HEK293T (cell line): ENCODE measurements around the gene FBXW5.

Experiments used
- CTCF ChIA-PET: fragments of 350-600 bp; formaldehyde crosslinking; extraction: SDS; loops from one replicate; lab custom pipeline; 2021; ENCODE audit warnings: antibody characterized with exemption, inconsistent platforms; lab: Yijun Ruan, JAX
- POLR2A ChIA-PET: fragments of 350-600 bp; formaldehyde crosslinking; extraction: SDS; loops from one replicate; lab custom pipeline; 2020; ENCODE audit warnings: antibody characterized with exemption, inconsistent platforms; lab: Yijun Ruan, JAX
- DNase-seq: peaks from one replicate; pipeline ENCODE4 v3.0.0; 2012; ENCODE audit warnings: mixed read lengths; ENCODE audit errors: extremely low spot score
- ARNT ChIP-seq: fragments of 450-650 bp; IDR thresholded peaks from 2 replicates; pipeline ENCODE4 v1.6.1; 2017; ENCODE audit warnings: mild to moderate bottlenecking
- BHLHE40 ChIP-seq: fragments of 450-650 bp; IDR thresholded peaks from 2 replicates; pipeline ENCODE4 v1.6.1; 2016; ENCODE audit warnings: mild to moderate bottlenecking, moderate library complexity, borderline replicate concordance
- CTBP1 ChIP-seq: fragments of 450-650 bp; IDR thresholded peaks from 2 replicates; pipeline ENCODE4 v1.6.1; 2016; ENCODE audit warnings: borderline replicate concordance
- ELF4 ChIP-seq: fragments of 450-650 bp; IDR thresholded peaks from 2 replicates; pipeline ENCODE4 v1.6.1; 2017; ENCODE audit warnings: antibody characterized with exemption
- FOXA1 ChIP-seq: fragments of 450-650 bp; IDR thresholded peaks from 2 replicates; pipeline ENCODE4 v1.6.1; 2016; ENCODE audit warnings: mild to moderate bottlenecking
- FOXK2 ChIP-seq: fragments of 450-650 bp; IDR thresholded peaks from 2 replicates; pipeline ENCODE4 v1.6.1; 2016; ENCODE audit warnings: mild to moderate bottlenecking
- FOXM1 ChIP-seq: fragments of 450-650 bp; IDR thresholded peaks from 2 replicates; pipeline ENCODE4 v1.6.1; 2017; ENCODE audit warnings: mild to moderate bottlenecking, borderline replicate concordance
- HDGF ChIP-seq: fragments of 450-650 bp; IDR thresholded peaks from 2 replicates; pipeline ENCODE4 v1.6.1; 2017; ENCODE audit warnings: antibody characterized with exemption, borderline replicate concordance
- L3MBTL2 ChIP-seq: fragments of 450-650 bp; conservative IDR thresholded peaks from 2 replicates; pipeline ENCODE4 v1.6.1; 2016; ENCODE audit warnings: mild to moderate bottlenecking
- LEF1 ChIP-seq: fragments of 450-650 bp; IDR thresholded peaks from 2 replicates; pipeline ENCODE4 v1.6.1; 2017; ENCODE audit warnings: mild to moderate bottlenecking, borderline replicate concordance
- NFRKB ChIP-seq: fragments of 450-650 bp; IDR thresholded peaks from 2 replicates; pipeline ENCODE4 v1.6.1; 2016; ENCODE audit warnings: mild to moderate bottlenecking, moderate library complexity
- PKNOX1 ChIP-seq: fragments of 450-650 bp; IDR thresholded peaks from 2 replicates; pipeline ENCODE4 v1.6.1; 2016
- SP1 ChIP-seq: fragments of 450-650 bp; IDR thresholded peaks from 2 replicates; pipeline ENCODE4 v1.6.1; 2017
- SUZ12 ChIP-seq: fragments of 450-650 bp; IDR thresholded peaks from 2 replicates; pipeline ENCODE4 v1.6.1; 2016; ENCODE audit warnings: mild to moderate bottlenecking
- TARDBP ChIP-seq: fragments of 450-650 bp; IDR thresholded peaks from 2 replicates; pipeline ENCODE4 v1.6.1; 2016
- ZNF384 ChIP-seq: fragments of 450-650 bp; IDR thresholded peaks from 2 replicates; pipeline ENCODE4 v1.6.1; 2016

FBXW5 gene

GRCh38 chr9:136920069-136920468 lies 24.5 kb downstream of the FBXW5 start:
- ChIA-PET POLR2A (interaction anchor here (0.6 kb wide), 1 partner anchor 113 kb away, joined by 3 read pairs; no protein-coding TSS in a partner anchor), CTCF (no interaction called here)
- DNase-seq = no peak
- no peak for TF ChIP-seq FOXK2

- POLR2A ChIA-PET = no interaction called here
Observed at GRCh38 chr9:136917902-136918301, 26.6 kb downstream of the FBXW5 start.

GRCh38 chr9:136916330-136917184 lies 28.0 kb downstream of the FBXW5 start:
- TF ChIP-seq L3MBTL2 (no peak), ZNF384 (no peak), LEF1 (no peak), BHLHE40 (no peak), SUZ12 (no peak), FOXK2 (no peak), ELF4 (no peak), NFRKB (no peak), PKNOX1 (no peak), ARNT (no peak), FOXM1 (no peak), TARDBP (no peak), CTBP1 (no peak), FOXA1 (no peak), SP1 (no peak), HDGF (no peak)
- POLR2A ChIA-PET = no interaction called here
- CTCF ChIA-PET = no interaction called here
- no peak for DNase-seq

More at GRCh38 chr9:136917902-136918301, 26.6 kb downstream of the FBXW5 start:
- TF ChIP-seq BHLHE40 (no peak), CTBP1 (no peak), LEF1 (no peak), L3MBTL2 (no peak), FOXM1 (no peak), FOXK2 (no peak)
- CTCF ChIA-PET = no interaction called here
- DNase-seq = no peak

- CTCF ChIA-PET = no interaction called here
- DNase-seq = no peak
- TF ChIP-seq SUZ12 (no peak), HDGF (no peak), PKNOX1 (no peak), FOXM1 (no peak), CTBP1 (no peak), L3MBTL2 (no peak), TARDBP (no peak), BHLHE40 (no peak), LEF1 (no peak), FOXA1 (no peak), ARNT (no peak), NFRKB (no peak)
- POLR2A ChIA-PET = no interaction called here
Observed at GRCh38 chr9:136915632-136916329, 28.8 kb downstream of the FBXW5 start.

- ChIA-PET CTCF (no interaction called here), POLR2A (no interaction called here)
- no peak for TF ChIP-seq HDGF
- no peak for TF ChIP-seq CTBP1
- no peak for TF ChIP-seq FOXA1
- no peak for TF ChIP-seq ARNT
- TF ChIP-seq LEF1 = no peak
- no peak for TF ChIP-seq FOXK2
- no peak for TF ChIP-seq BHLHE40
- no peak for TF ChIP-seq SP1
- TF ChIP-seq PKNOX1 = no peak
- TF ChIP-seq ELF4 = no peak
- no peak for TF ChIP-seq SUZ12
- no peak for TF ChIP-seq L3MBTL2
- no peak for TF ChIP-seq FOXM1
- no peak for TF ChIP-seq TARDBP
- no peak for TF ChIP-seq NFRKB
- TF ChIP-seq ZNF384 = no peak
- no peak for DNase-seq
Observed at GRCh38 chr9:136913701-136914438, 30.7 kb downstream of the FBXW5 start.

- POLR2A ChIA-PET = no interaction called here
- CTCF ChIA-PET = no interaction called here
- no peak for DNase-seq
- TF ChIP-seq L3MBTL2 (no peak), FOXA1 (no peak), NFRKB (no peak), CTBP1 (no peak), HDGF (no peak), FOXM1 (no peak), ARNT (no peak), SP1 (no peak), PKNOX1 (no peak), ELF4 (no peak), BHLHE40 (no peak), TARDBP (no peak), FOXK2 (no peak), SUZ12 (no peak), LEF1 (no peak), ZNF384 (no peak)
Observed at GRCh38 chr9:136910901-136911245, 33.7 kb downstream of the FBXW5 start.
